H9 (cell line): ENCODE data around the gene ESRP2. TPM values are rescaled to one million over a fixed set of nuclear protein-coding genes. Genes with fewer than 3 reads are reported as not detected.

Experiments used
- DNase-seq: peaks from one replicate; pipeline ENCODE4 v3.0.0-alpha.2; 2017
- H2AFZ ChIP-seq: one replicate; pipeline ENCODE4 v1.6.1; 2013; ENCODE audit warnings: mild to moderate bottlenecking, low read length, control low read depth, moderate library complexity
- H2AK5ac ChIP-seq: 2 replicates; pipeline ENCODE4 v1.6.1; 2013; ENCODE audit warnings: low read length, control low read depth, mixed read lengths; ENCODE audit not compliant: insufficient read length
- H2BK120ac ChIP-seq: one replicate; pipeline ENCODE4 v1.6.1; 2013; ENCODE audit warnings: low read depth, mild to moderate bottlenecking, low read length, control low read depth, inconsistent platforms; ENCODE audit not compliant: poor library complexity, severe bottlenecking
- H2BK12ac ChIP-seq: 2 replicates; pipeline ENCODE4 v1.6.1; 2013; ENCODE audit warnings: low read length, control low read depth, mixed read lengths, low read depth; ENCODE audit not compliant: insufficient read length
- H2BK15ac ChIP-seq: 2 replicates; pipeline ENCODE4 v1.6.1; 2013; ENCODE audit warnings: low read depth, low read length, control low read depth
- H2BK20ac ChIP-seq: one replicate; pipeline ENCODE4 v1.6.1; 2013; ENCODE audit warnings: low read depth, mild to moderate bottlenecking, low read length, control low read depth, inconsistent platforms; ENCODE audit not compliant: poor library complexity, severe bottlenecking
- H2BK5ac ChIP-seq: 2 replicates; pipeline ENCODE4 v1.6.1; 2013; ENCODE audit warnings: low read length, control low read depth, mixed read lengths; ENCODE audit not compliant: insufficient read length
- H3K14ac ChIP-seq: 2 replicates; pipeline ENCODE4 v1.6.1; 2013; ENCODE audit warnings: low read length, control low read depth; ENCODE audit not compliant: insufficient read depth
- H3K18ac ChIP-seq: 2 replicates; pipeline ENCODE4 v1.6.1; 2013; ENCODE audit warnings: low read depth, mild to moderate bottlenecking, mixed read lengths, low read length, control low read depth; ENCODE audit not compliant: insufficient read length
- H3K23ac ChIP-seq: 2 replicates; pipeline ENCODE4 v1.6.1; 2013; ENCODE audit warnings: low read length, control low read depth, mixed read lengths, low read depth; ENCODE audit not compliant: insufficient read length
- H3K23me2 ChIP-seq: 2 replicates; pipeline ENCODE4 v1.6.1; 2013; ENCODE audit warnings: low read depth, mild to moderate bottlenecking, mixed read lengths, low read length, control low read depth; ENCODE audit not compliant: insufficient read length, poor library complexity, severe bottlenecking
- H3K27ac ChIP-seq: 2 replicates; pipeline ENCODE4 v1.5.1; 2013; ENCODE audit warnings: low read length, control low read depth, mixed read lengths, low read depth; ENCODE audit not compliant: insufficient read length
- H3K27me3 ChIP-seq: 2 replicates; pipeline ENCODE4 v1.6.1; 2013; ENCODE audit warnings: low read length, control low read depth, inconsistent platforms; ENCODE audit not compliant: insufficient read depth
- H3K4ac ChIP-seq: 2 replicates; pipeline ENCODE4 v1.6.1; 2013; ENCODE audit warnings: low read depth, mild to moderate bottlenecking, control low read depth, inconsistent platforms, low read length, moderate library complexity
- H3K4me1 ChIP-seq: 2 replicates; pipeline ENCODE4 v1.6.1; 2013; ENCODE audit warnings: low read length, control low read depth, inconsistent platforms; ENCODE audit not compliant: insufficient read depth
- H3K4me2 ChIP-seq: 2 replicates; pipeline ENCODE4 v1.6.1; 2013; ENCODE audit warnings: low read length, control low read depth, mixed read lengths; ENCODE audit not compliant: insufficient read length, insufficient read depth
- H3K56ac ChIP-seq: 2 replicates; pipeline ENCODE4 v1.6.1; 2013; ENCODE audit warnings: low read depth, mild to moderate bottlenecking, mixed read lengths, low read length, control low read depth; ENCODE audit not compliant: insufficient read length
- H3K79me1 ChIP-seq: 2 replicates; pipeline ENCODE4 v1.6.1; 2013; ENCODE audit warnings: low read depth, mild to moderate bottlenecking, moderate library complexity, low read length, control low read depth, inconsistent platforms; ENCODE audit not compliant: insufficient read depth, poor library complexity, severe bottlenecking
- H3K79me2 ChIP-seq: 2 replicates; pipeline ENCODE4 v1.6.1; 2013; ENCODE audit warnings: low read length, control low read depth, inconsistent platforms; ENCODE audit not compliant: insufficient read depth
- H3K9ac ChIP-seq: 2 replicates; pipeline ENCODE4 v1.6.1; 2013; ENCODE audit warnings: low read length, control low read depth, mixed read lengths; ENCODE audit not compliant: insufficient read length; ENCODE audit errors: extremely low read depth
- H3K9me3 ChIP-seq: one replicate; pipeline ENCODE4 v1.6.1; 2013; ENCODE audit warnings: low read depth, low read length, inconsistent platforms; ENCODE audit not compliant: control insufficient read depth
- H3T11ph ChIP-seq: one replicate; pipeline ENCODE4 v1.6.1; 2013; ENCODE audit warnings: mild to moderate bottlenecking, low read length, control low read depth, inconsistent platforms
- H4K20me1 ChIP-seq: one replicate; pipeline ENCODE4 v1.6.1; 2013; ENCODE audit not compliant: control insufficient read depth, insufficient read length, insufficient read depth
- H4K5ac ChIP-seq: 2 replicates; pipeline ENCODE4 v1.6.1; 2013; ENCODE audit warnings: low read depth, mild to moderate bottlenecking, mixed read lengths, low read length, control low read depth; ENCODE audit not compliant: insufficient read length
- H4K8ac ChIP-seq: replicated peaks from 2 replicates; pipeline ENCODE4 v1.6.1; 2013; ENCODE audit warnings: low read length, control low read depth, mixed read lengths, low read depth; ENCODE audit not compliant: insufficient read length
- H4K91ac ChIP-seq: 2 replicates; pipeline ENCODE4 v1.6.1; 2013; ENCODE audit warnings: low read depth, mild to moderate bottlenecking, moderate library complexity, mixed read lengths, low read length, control low read depth; ENCODE audit not compliant: insufficient read length
- H3K27ac Mint-ChIP-seq, 3 experiments: 2 replicates in 2 of 3; 3 replicates in 1 of 3; pipeline ENCODE4 v1.8.0; 2020 to 2021; ENCODE audit warnings: mixed read lengths in 3 of 3, mild to moderate bottlenecking in 1 of 3, moderate library complexity in 1 of 3
- H3K27me3 Mint-ChIP-seq: 2 replicates; pipeline ENCODE4 v1.8.0; 2021; ENCODE audit warnings: low read depth, mild to moderate bottlenecking, moderate library complexity, mixed read lengths
- H3K36me3 Mint-ChIP-seq, 3 experiments: 2 replicates in 2 of 3; 3 replicates in 1 of 3; pipeline ENCODE4 v1.8.0; 2020 to 2021; ENCODE audit warnings: low read depth in 3 of 3, mixed read lengths in 3 of 3; ENCODE audit not compliant: insufficient read depth in 1 of 3
- H3K4me1 Mint-ChIP-seq, 2 experiments: 2 replicates each; pipeline ENCODE4 v1.8.0; 2020; ENCODE audit warnings: mixed read lengths in 2 of 2
- H3K4me3 Mint-ChIP-seq, 2 experiments: 2 replicates in 1 of 2; 3 replicates in 1 of 2; pipeline ENCODE4 v1.8.0; 2020 to 2021; ENCODE audit warnings: mild to moderate bottlenecking in 2 of 2, mixed read lengths in 2 of 2, moderate library complexity in 1 of 2
- H3K9me3 Mint-ChIP-seq, 2 experiments: 2 replicates in 1 of 2; 3 replicates in 1 of 2; pipeline ENCODE4 v1.8.0; 2020; ENCODE audit warnings: mild to moderate bottlenecking in 2 of 2, mixed read lengths in 2 of 2, moderate library complexity in 1 of 2
- CTCF ChIP-seq: fragments of 200-600 bp; sonication (generic); conservative IDR thresholded peaks from 3 replicates; pipeline ENCODE4 v1.8.0; 2021; ENCODE audit warnings: antibody characterized with exemption, mild to moderate bottlenecking
- WGBS: extraction: QIAGEN DNeasy Blood & Tissue Kit; methylation state at CpG from one replicate; pipeline ENCODE4 v1.1.7; 2013; ENCODE audit warnings: missing lambda C conversion rate, low lambda C conversion rate, mixed read lengths; ENCODE audit not compliant: insufficient read length; ENCODE audit errors: extremely low coverage; 5-methylcytosine and 5-hydroxymethylcytosine counted together
- total RNA-seq: library from RNA; stranded (reverse); gene quantifications from 2 replicates; pipeline ENCODE4 v1.2.1, GENCODE V29; 2021

ESRP2 gene
- total RNA-seq, 1 experiment from 2014 or later, result 59.5 TPM

GRCh38 chr16:68179855-68180254, 56.1 kb downstream of the ESRP2 start:
- no peaks in the 10 kb centered on the region for H3K27me3 ChIP-seq
- H3K79me1 ChIP-seq, result no peaks in the 10 kb centered on the region
- no peak for TF ChIP-seq CTCF
- H3T11ph ChIP-seq, result no peak overlapping the region
- H3K27ac Mint-ChIP-seq, result no peak overlapping the region
- no peaks in the 10 kb centered on the region for H3K9me3 Mint-ChIP-seq
- no peak overlapping the region for H2AFZ ChIP-seq
- H3K56ac ChIP-seq, result no peak overlapping the region
- H2BK12ac ChIP-seq, result no peak overlapping the region
- no peaks in the 10 kb centered on the region for H3K27me3 Mint-ChIP-seq
- H4K8ac ChIP-seq, result no peak overlapping the region
- no peak overlapping the region for H2BK20ac ChIP-seq
- H3K4me1 ChIP-seq, result no peaks in the 10 kb centered on the region
- no peaks in the 10 kb centered on the region for H3K79me2 ChIP-seq
- no peaks in the 10 kb centered on the region for H3K4me1 Mint-ChIP-seq
- H3K9me3 ChIP-seq, result no peaks in the 10 kb centered on the region
- no peak overlapping the region for H3K4ac ChIP-seq
- H2AK5ac ChIP-seq, result no peak overlapping the region
- H3K9ac ChIP-seq, result no peak overlapping the region
- H4K5ac ChIP-seq, result no peak overlapping the region
- H3K4me3 Mint-ChIP-seq, result no peak overlapping the region
- H3K4me2 ChIP-seq, result no peak overlapping the region
- H2BK120ac ChIP-seq, result no peak overlapping the region
- H3K23me2 ChIP-seq, result no peaks in the 10 kb centered on the region
- peaks cover 22 to 52% (median 32%) of the 10 kb centered on the region in 3 experiments for H3K36me3 Mint-ChIP-seq
- no peak overlapping the region for H3K14ac ChIP-seq
- no peak for DNase-seq
- H3K23ac ChIP-seq, result no peak overlapping the region
- H3K27ac ChIP-seq, result no peak overlapping the region
- no peak overlapping the region for H2BK5ac ChIP-seq
- WGBS, result no CpG with 5 or more reads among the region's 4 CpGs
- no peak overlapping the region for H4K91ac ChIP-seq
- no peak overlapping the region for H3K18ac ChIP-seq
- no peaks in the 10 kb centered on the region for H4K20me1 ChIP-seq
- no peak overlapping the region for H2BK15ac ChIP-seq
